ENCODE results near the gene SCD5.

Gene SCD5

GRCh38 chr4:82765134-82765533 lies 33.5 kb downstream of the SCD5 start:
- no peak for DNase-seq (ENCODE audit: low spot score)

- DNase-seq (ENCODE audit: low spot score) = no peak
These were observed 37.4 kb downstream of the SCD5 start for GRCh38 chr4:82761229-82761628.

- no peak for DNase-seq (ENCODE audit: low spot score)
These were observed 39.6 kb downstream of the SCD5 start for GRCh38 chr4:82758701-82759685.

GRCh38 chr4:82756061-82756460 lies 42.5 kb downstream of the SCD5 start:
- no peak for DNase-seq (ENCODE audit: low spot score)

- DNase-seq (ENCODE audit: low spot score) = no peak
These were observed 42.9 kb downstream of the SCD5 start for GRCh38 chr4:82755650-82756049.

GRCh38 chr4:82754513-82755165 lies 44.0 kb downstream of the SCD5 start:
- no peak for DNase-seq (ENCODE audit: low spot score)

- no peak for DNase-seq (ENCODE audit: low spot score)
These were observed 44.7 kb downstream of the SCD5 start for GRCh38 chr4:82753725-82754410.

- DNase-seq (ENCODE audit: low spot score) = no peak
These were observed 45.4 kb downstream of the SCD5 start for GRCh38 chr4:82753238-82753637.

GRCh38 chr4:82748810-82749470 lies 49.7 kb downstream of the SCD5 start:
- no peak for DNase-seq (ENCODE audit: low spot score)

GRCh38 chr4:82747686-82748575 lies 50.7 kb downstream of the SCD5 start:
- no peak for DNase-seq (ENCODE audit: low spot score)

GRCh38 chr4:82746705-82747574 lies 51.7 kb downstream of the SCD5 start:
- DNase-seq (ENCODE audit: low spot score) = no peak

GRCh38 chr4:82745173-82745842 lies 53.3 kb downstream of the SCD5 start:
- DNase-seq (ENCODE audit: low spot score) = peak; percentile 54

- DNase-seq (ENCODE audit: low spot score) = peak; percentile 38
These were observed 54.2 kb downstream of the SCD5 start for GRCh38 chr4:82744284-82744968.

GRCh38 chr4:82741188-82741587 lies 57.4 kb downstream of the SCD5 start:
- no peak for DNase-seq (ENCODE audit: low spot score)

GRCh38 chr4:82739287-82740190 lies 59.1 kb downstream of the SCD5 start:
- DNase-seq (ENCODE audit: low spot score) = peak; percentile 93

GRCh38 chr4:82737354-82737753 lies 61.2 kb downstream of the SCD5 start:
- no peak for DNase-seq (ENCODE audit: low spot score)

- DNase-seq (ENCODE audit: low spot score) = no peak
These were observed 65.0 kb downstream of the SCD5 start for GRCh38 chr4:82733636-82734035.

GRCh38 chr4:82728301-82728700 lies 70.3 kb downstream of the SCD5 start:
- DNase-seq (ENCODE audit: low spot score) = no peak

All from iPS-NIHi11 (cell line).